ENCODE data around the gene ALLC. TPM values are rescaled to one million over a fixed set of nuclear protein-coding genes. Genes with fewer than 3 reads are reported as not detected.

The ALLC gene
- total and polyA plus RNA-seq, 2 experiments from 2014 or later: not detected

DNA sequence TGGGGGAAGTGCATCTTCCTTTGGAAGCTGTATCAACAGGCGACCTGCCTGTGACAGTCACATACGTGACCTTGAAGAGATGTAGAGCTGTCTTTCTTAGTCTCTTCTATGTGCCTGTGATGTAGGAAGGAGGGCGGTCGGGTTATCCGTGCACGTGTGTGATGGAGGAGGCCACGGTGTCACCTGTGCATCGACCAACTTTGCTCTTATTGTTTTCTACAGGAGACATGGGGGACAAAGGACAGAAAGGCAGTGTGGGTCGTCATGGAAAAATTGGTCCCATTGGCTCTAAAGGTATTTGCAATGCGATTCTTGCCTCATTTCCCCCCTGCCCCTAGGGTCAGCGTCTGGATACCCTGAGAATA is 20.7 kb upstream of the ALLC start:
- H3K4me2 ChIP-seq: no peak overlapping the region
- H3K27me3 ChIP-seq: no peaks in the 10 kb centered on the region
- WGBS (ENCODE audit: low lambda C conversion rate, missing lambda C conversion rate): 89% methylated on average over 11 of the region's 11 CpGs

DNA sequence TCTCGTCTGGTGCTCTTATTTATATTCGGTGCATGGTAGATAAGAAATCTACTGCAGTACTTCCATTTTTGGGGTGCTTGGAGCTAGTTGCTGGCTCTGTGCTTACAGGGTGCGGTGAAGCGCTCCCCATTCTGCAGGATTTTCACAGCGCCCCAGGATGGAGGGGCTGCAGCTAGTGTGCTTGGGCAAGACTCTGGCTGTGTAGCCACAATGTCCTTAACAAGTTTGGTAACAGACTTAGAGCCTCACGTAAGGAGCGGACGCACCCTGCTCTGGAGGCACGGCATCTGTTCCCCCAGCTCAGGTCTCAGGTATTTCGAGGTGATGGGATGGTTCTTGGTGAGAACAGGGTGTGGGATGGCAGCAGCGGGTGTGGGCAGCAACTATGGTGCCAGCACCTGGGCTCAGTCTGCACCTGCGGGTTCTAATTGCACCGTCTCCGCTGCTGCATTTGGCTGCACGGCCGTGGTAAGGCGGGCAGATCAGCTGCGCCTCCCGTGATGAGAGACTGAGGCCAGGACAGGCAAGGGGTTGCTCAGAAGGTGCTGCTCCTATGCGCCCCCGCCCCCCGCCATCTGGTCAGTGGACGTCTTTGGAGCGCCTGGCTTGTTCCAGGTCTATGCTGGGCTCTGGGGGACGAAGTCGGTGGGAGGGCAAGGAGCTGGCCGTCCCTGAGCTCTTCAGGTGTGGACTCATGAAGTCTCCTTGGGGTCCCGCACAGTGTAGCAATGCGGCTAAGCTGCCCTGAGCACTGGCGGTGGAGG is 20.1 kb upstream of the ALLC start:
- no peak for DNase-seq (ENCODE audit: low spot score)
- no peaks in the 10 kb centered on the region for H3K36me3 ChIP-seq (replicated peaks; ENCODE audit: insufficient read depth, low read depth)
- no peaks in the 10 kb centered on the region for H3K9me3 ChIP-seq (ENCODE audit: low read depth)
- 94% methylated on average over 30 of the region's 30 CpGs for WGBS (ENCODE audit: low lambda C conversion rate, missing lambda C conversion rate)
- H3K9me2 ChIP-seq (replicated peaks; ENCODE audit: insufficient read depth): no peaks in the 10 kb centered on the region
- TF ChIP-seq, protein P1, sequence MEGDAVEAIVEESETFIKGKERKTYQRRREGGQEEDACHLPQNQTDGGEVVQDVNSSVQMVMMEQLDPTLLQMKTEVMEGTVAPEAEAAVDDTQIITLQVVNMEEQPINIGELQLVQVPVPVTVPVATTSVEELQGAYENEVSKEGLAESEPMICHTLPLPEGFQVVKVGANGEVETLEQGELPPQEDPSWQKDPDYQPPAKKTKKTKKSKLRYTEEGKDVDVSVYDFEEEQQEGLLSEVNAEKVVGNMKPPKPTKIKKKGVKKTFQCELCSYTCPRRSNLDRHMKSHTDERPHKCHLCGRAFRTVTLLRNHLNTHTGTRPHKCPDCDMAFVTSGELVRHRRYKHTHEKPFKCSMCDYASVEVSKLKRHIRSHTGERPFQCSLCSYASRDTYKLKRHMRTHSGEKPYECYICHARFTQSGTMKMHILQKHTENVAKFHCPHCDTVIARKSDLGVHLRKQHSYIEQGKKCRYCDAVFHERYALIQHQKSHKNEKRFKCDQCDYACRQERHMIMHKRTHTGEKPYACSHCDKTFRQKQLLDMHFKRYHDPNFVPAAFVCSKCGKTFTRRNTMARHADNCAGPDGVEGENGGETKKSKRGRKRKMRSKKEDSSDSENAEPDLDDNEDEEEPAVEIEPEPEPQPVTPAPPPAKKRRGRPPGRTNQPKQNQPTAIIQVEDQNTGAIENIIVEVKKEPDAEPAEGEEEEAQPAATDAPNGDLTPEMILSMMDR (IDR thresholded peaks at IDR 0.05; ENCODE audit: poor library complexity): no peak
- TF ChIP-seq EZH2phosphoT487 (IDR thresholded peaks at IDR 0.05; ENCODE audit: low read depth, severe bottlenecking, unreplicated experiment): no peak
- no peak for TF ChIP-seq EZH2 (IDR thresholded peaks at IDR 0.05; ENCODE audit: borderline replicate concordance)
- no peak overlapping the region for H2AFZ ChIP-seq
- H3K4me2 ChIP-seq: no peak overlapping the region
- H4K20me1 ChIP-seq (ENCODE audit: insufficient read depth, poor library complexity, severe bottlenecking): no peaks in the 10 kb centered on the region
- H3K79me2 ChIP-seq: no peaks in the 10 kb centered on the region
- no peak overlapping the region for H3K4me3 ChIP-seq
- H3K27me3 ChIP-seq: no peaks in the 10 kb centered on the region
- no peak overlapping the region for H3K27ac ChIP-seq
- H3K4me1 ChIP-seq (ENCODE audit: insufficient read depth): no peaks in the 10 kb centered on the region

More for the DNA sequence above, 20.7 kb upstream of the ALLC start:
- Histone ChIP-seq H3K9me3 (ENCODE audit: low read depth) (no peaks in the 10 kb centered on the region), H3K9me2 (replicated peaks; ENCODE audit: insufficient read depth) (no peaks in the 10 kb centered on the region), H3K27ac (no peak overlapping the region), H2AFZ (no peak overlapping the region), H3K4me3 (no peak overlapping the region), H3K79me2 (no peaks in the 10 kb centered on the region), H3K36me3 (replicated peaks; ENCODE audit: insufficient read depth, low read depth) (no peaks in the 10 kb centered on the region), H4K20me1 (ENCODE audit: insufficient read depth, poor library complexity, severe bottlenecking) (no peaks in the 10 kb centered on the region), H3K4me1 (ENCODE audit: insufficient read depth) (no peaks in the 10 kb centered on the region)
- no peak for DNase-seq (ENCODE audit: low spot score)
- TF ChIP-seq EZH2 (IDR thresholded peaks at IDR 0.05; ENCODE audit: borderline replicate concordance) (no peak), EZH2phosphoT487 (IDR thresholded peaks at IDR 0.05; ENCODE audit: low read depth, severe bottlenecking, unreplicated experiment) (no peak)
- TF ChIP-seq, protein P1 (IDR thresholded peaks at IDR 0.05; ENCODE audit: poor library complexity): no peak

DNA sequence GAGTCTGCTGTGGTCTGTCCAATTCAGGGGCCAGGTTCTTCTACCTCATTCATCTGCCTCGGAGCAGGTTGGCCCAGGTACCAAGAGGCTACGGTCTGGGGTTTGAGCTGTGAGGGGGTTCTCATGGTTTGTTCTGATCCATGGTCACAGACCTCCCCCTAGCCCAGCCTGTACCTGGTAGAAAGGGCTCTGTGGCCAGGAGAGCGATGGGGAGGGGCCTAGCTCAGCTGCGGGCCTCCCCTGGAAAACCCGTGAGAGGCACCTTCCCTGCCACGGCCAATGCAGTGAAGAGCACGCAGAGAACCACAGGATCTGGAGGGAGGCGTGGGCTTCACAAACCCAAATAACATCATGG is 19.6 kb upstream of the ALLC start:
- no peak overlapping the region for H3K4me3 ChIP-seq
- no peaks in the 10 kb centered on the region for H3K9me3 ChIP-seq (ENCODE audit: low read depth)
- no peak for TF ChIP-seq EZH2phosphoT487 (IDR thresholded peaks at IDR 0.05; ENCODE audit: low read depth, severe bottlenecking, unreplicated experiment)
- no peak for TF ChIP-seq EZH2 (IDR thresholded peaks at IDR 0.05; ENCODE audit: borderline replicate concordance)
- no peak overlapping the region for H3K4me2 ChIP-seq
- no peaks in the 10 kb centered on the region for H4K20me1 ChIP-seq (ENCODE audit: insufficient read depth, poor library complexity, severe bottlenecking)
- no peaks in the 10 kb centered on the region for H3K79me2 ChIP-seq
- no peaks in the 10 kb centered on the region for H3K27me3 ChIP-seq
- no peaks in the 10 kb centered on the region for H3K9me2 ChIP-seq (replicated peaks; ENCODE audit: insufficient read depth)
- H3K36me3 ChIP-seq (replicated peaks; ENCODE audit: insufficient read depth, low read depth): no peaks in the 10 kb centered on the region
- H2AFZ ChIP-seq: no peak overlapping the region
- no peak for DNase-seq (ENCODE audit: low spot score)
- no peaks in the 10 kb centered on the region for H3K4me1 ChIP-seq (ENCODE audit: insufficient read depth)
- H3K27ac ChIP-seq: no peak overlapping the region
- WGBS (ENCODE audit: low lambda C conversion rate, missing lambda C conversion rate): 94% methylated on average over 8 of the region's 8 CpGs

DNA sequence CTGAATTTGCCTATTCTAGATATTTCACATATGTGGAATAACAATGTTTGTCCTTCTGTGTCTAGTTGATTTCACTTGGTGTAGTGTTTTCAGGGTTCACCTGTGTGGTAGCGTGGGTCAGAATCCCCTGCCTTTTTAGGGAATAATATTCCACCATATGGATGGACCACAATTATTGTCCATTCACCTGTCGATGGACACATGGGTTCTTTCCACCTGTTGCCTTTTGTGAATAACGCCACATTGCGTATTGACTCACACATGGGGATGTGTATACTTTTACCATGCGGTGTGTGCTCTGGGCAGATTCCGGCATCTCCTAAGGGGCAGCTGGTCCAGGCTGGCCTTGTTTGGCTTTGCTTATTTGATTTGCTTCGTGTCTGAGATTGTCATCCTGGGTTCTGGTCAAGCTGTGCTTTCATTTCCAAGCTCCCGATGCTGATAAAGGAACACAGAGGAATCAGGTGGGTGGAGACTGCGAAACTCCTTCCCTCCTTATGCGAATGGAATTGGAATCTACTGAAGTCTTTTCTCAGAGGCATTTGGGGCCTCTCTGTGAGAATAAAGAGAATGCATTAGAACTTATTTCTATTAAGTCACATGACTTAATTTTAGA is 18.9 kb upstream of the ALLC start:
- no peaks in the 10 kb centered on the region for H3K9me2 ChIP-seq (replicated peaks; ENCODE audit: insufficient read depth)
- H4K20me1 ChIP-seq (ENCODE audit: insufficient read depth, poor library complexity, severe bottlenecking): no peaks in the 10 kb centered on the region
- no peak overlapping the region for H3K27ac ChIP-seq
- TF ChIP-seq, protein P1 (IDR thresholded peaks at IDR 0.05; ENCODE audit: poor library complexity): no peak
- TF ChIP-seq EZH2phosphoT487 (IDR thresholded peaks at IDR 0.05; ENCODE audit: low read depth, severe bottlenecking, unreplicated experiment) (no peak), EZH2 (IDR thresholded peaks at IDR 0.05; ENCODE audit: borderline replicate concordance) (no peak)
- H3K27me3 ChIP-seq: no peaks in the 10 kb centered on the region
- H2AFZ ChIP-seq: no peak overlapping the region
- no peaks in the 10 kb centered on the region for H3K9me3 ChIP-seq (ENCODE audit: low read depth)
- no peaks in the 10 kb centered on the region for H3K79me2 ChIP-seq
- no peaks in the 10 kb centered on the region for H3K36me3 ChIP-seq (replicated peaks; ENCODE audit: insufficient read depth, low read depth)
- H3K4me2 ChIP-seq: no peak overlapping the region
- no peak overlapping the region for H3K4me3 ChIP-seq
- WGBS (ENCODE audit: low lambda C conversion rate, missing lambda C conversion rate): 84% methylated on average over 10 of the region's 10 CpGs
- H3K4me1 ChIP-seq (ENCODE audit: insufficient read depth): no peaks in the 10 kb centered on the region
- no peak for DNase-seq (ENCODE audit: low spot score)

Data from hepatocyte (in vitro differentiated cells).